ENCODE measurements around the gene CNOT11.

CNOT11 gene

GRCh38 chr2:101253013-101253702 is 472 bp downstream of the CNOT11 start:
- peak overlapping the region; percentile 51 for H3K4me3 ChIP-seq (ENCODE audit: low read depth, low read length)
- peak overlapping the region; percentile 98 for H3K27ac ChIP-seq
- peaks cover 1% of the 10 kb centered on the region for H3K9me3 ChIP-seq (ENCODE audit: severe bottlenecking)
- H3K36me3 ChIP-seq, result peaks cover 26% of the 10 kb centered on the region
- peak; percentile 37 for DNase-seq
- no peaks in the 10 kb centered on the region for H3K27me3 ChIP-seq (ENCODE audit: insufficient read depth, low read depth, severe bottlenecking)
- no peak for TF ChIP-seq CTCF (IDR thresholded peaks at IDR 0.05; ENCODE audit: low read depth, low read length)

- Histone ChIP-seq H3K36me3 (peaks cover 33% of the 10 kb centered on the region), H3K27me3 (ENCODE audit: insufficient read depth, low read depth, severe bottlenecking) (no peaks in the 10 kb centered on the region), H3K4me3 (ENCODE audit: low read depth, low read length) (peak overlapping the region; percentile 51), H3K27ac (no peak overlapping the region), H3K9me3 (ENCODE audit: severe bottlenecking) (no peaks in the 10 kb centered on the region)
- no peak for TF ChIP-seq CTCF (IDR thresholded peaks at IDR 0.05; ENCODE audit: low read depth, low read length)
- DNase-seq, result no peak
These were observed 1.2 kb downstream of the CNOT11 start for GRCh38 chr2:101253703-101254450.

GRCh38 chr2:101255501-101255900 is 2.8 kb downstream of the CNOT11 start:
- Histone ChIP-seq H3K9me3 (ENCODE audit: severe bottlenecking) (no peaks in the 10 kb centered on the region), H3K27ac (no peak overlapping the region), H3K27me3 (ENCODE audit: insufficient read depth, low read depth, severe bottlenecking) (no peaks in the 10 kb centered on the region), H3K36me3 (peaks cover 48% of the 10 kb centered on the region), H3K4me3 (ENCODE audit: low read depth, low read length) (no peak overlapping the region)
- DNase-seq, result no peak
- no peak for TF ChIP-seq CTCF (IDR thresholded peaks at IDR 0.05; ENCODE audit: low read depth, low read length)

- no peak for TF ChIP-seq CTCF (IDR thresholded peaks at IDR 0.05; ENCODE audit: low read depth, low read length)
- no peak overlapping the region for H3K4me3 ChIP-seq (ENCODE audit: low read depth, low read length)
- no peaks in the 10 kb centered on the region for H3K9me3 ChIP-seq (ENCODE audit: severe bottlenecking)
- no peaks in the 10 kb centered on the region for H3K27me3 ChIP-seq (ENCODE audit: insufficient read depth, low read depth, severe bottlenecking)
- no peak overlapping the region for H3K27ac ChIP-seq
- peaks cover 51% of the 10 kb centered on the region for H3K36me3 ChIP-seq
- no peak for DNase-seq
These were observed 3.6 kb downstream of the CNOT11 start for GRCh38 chr2:101256316-101256715.

GRCh38 chr2:101258804-101259203 is 6.1 kb downstream of the CNOT11 start:
- Histone ChIP-seq H3K27me3 (ENCODE audit: insufficient read depth, low read depth, severe bottlenecking) (no peaks in the 10 kb centered on the region), H3K27ac (no peak overlapping the region), H3K9me3 (ENCODE audit: severe bottlenecking) (no peaks in the 10 kb centered on the region), H3K4me3 (ENCODE audit: low read depth, low read length) (no peak overlapping the region), H3K36me3 (peaks cover 67% of the 10 kb centered on the region)
- DNase-seq, result no peak
- TF ChIP-seq CTCF (IDR thresholded peaks at IDR 0.05; ENCODE audit: low read depth, low read length), result no peak
